OCI-LY1 (cell line): Measurements from ENCODE around the gene MCM8.

Experiments
- H2AFZ ChIP-seq: fragments of 200-600 bp; sonication (generic), shearing (Covaris generic); 2 replicates; pipeline ENCODE4 v1.6.0; 2014; ENCODE audit warnings: antibody characterized with exemption, mild to moderate bottlenecking, low read length
- H3F3A ChIP-seq: fragments of 200-600 bp; sonication (generic), shearing (Covaris generic); 2 replicates; pipeline ENCODE4 v1.6.0; 2014; ENCODE audit warnings: mild to moderate bottlenecking, antibody characterized with exemption, low read length, moderate library complexity; ENCODE audit not compliant: insufficient read depth
- H3K27ac ChIP-seq: fragments of 200-600 bp; sonication (generic); 2 replicates; pipeline ENCODE4 v1.5.1; 2014; ENCODE audit warnings: low read length, mixed run types, mild to moderate bottlenecking, low read depth; ENCODE audit not compliant: poor library complexity, severe bottlenecking
- H3K27me3 ChIP-seq: fragments of 200-600 bp; sonication (generic); 2 replicates; pipeline ENCODE4 v1.6.0; 2014; ENCODE audit warnings: antibody characterized with exemption, mild to moderate bottlenecking, low read length, moderate library complexity; ENCODE audit not compliant: insufficient read depth
- H3K36me3 ChIP-seq: fragments of 200-600 bp; sonication (generic); 2 replicates; pipeline ENCODE4 v1.6.1; 2014; ENCODE audit warnings: mild to moderate bottlenecking, antibody characterized with exemption, low read length, moderate library complexity, mixed read lengths; ENCODE audit not compliant: insufficient read depth
- H3K4me1 ChIP-seq: fragments of 200-600 bp; sonication (generic); 2 replicates; pipeline ENCODE4 v1.5.1; 2014; ENCODE audit warnings: mild to moderate bottlenecking, low read length, moderate library complexity; ENCODE audit not compliant: insufficient read depth, severe bottlenecking
- H3K4me2 ChIP-seq: fragments of 200-600 bp; sonication (generic), shearing (Covaris generic); 2 replicates; pipeline ENCODE4 v1.6.1; 2014; ENCODE audit warnings: low read length
- H3K4me3 ChIP-seq: fragments of 200-600 bp; sonication (generic); 2 replicates; pipeline ENCODE4 v1.5.1; 2014; ENCODE audit warnings: low read length, low read depth, mild to moderate bottlenecking, mixed read lengths; ENCODE audit not compliant: poor library complexity, severe bottlenecking
- H3K79me2 ChIP-seq: fragments of 200-600 bp; shearing (Covaris generic); 2 replicates; pipeline ENCODE4 v1.6.1; 2016; ENCODE audit warnings: mixed run types, low read length, mixed read lengths; ENCODE audit not compliant: insufficient read depth
- H3K9ac ChIP-seq: fragments of 200-600 bp; sonication (generic), shearing (Covaris generic); 2 replicates; pipeline ENCODE4 v1.6.1; 2014; ENCODE audit warnings: mild to moderate bottlenecking, low read length, mixed read lengths
- H3K9me2 ChIP-seq: fragments of 200-600 bp; sonication (generic), shearing (Covaris generic); 2 replicates; pipeline ENCODE4 v1.6.1; 2014; ENCODE audit warnings: low read depth, mild to moderate bottlenecking, low read length, mixed read lengths
- H3K9me3 ChIP-seq: fragments of 200-600 bp; shearing (Covaris generic); 2 replicates; pipeline ENCODE4 v1.6.1; 2014; ENCODE audit warnings: low read length, mixed read lengths
- H4K20me1 ChIP-seq: fragments of 200-600 bp; sonication (generic), shearing (Covaris generic); 2 replicates; pipeline ENCODE4 v1.6.0; 2016; ENCODE audit warnings: mild to moderate bottlenecking, low read length; ENCODE audit not compliant: insufficient read depth
- CTCF ChIP-seq: fragments of 200-600 bp; sonication (generic), shearing (Covaris generic); IDR thresholded peaks from 2 replicates; pipeline ENCODE4 v1.5.1; 2017; ENCODE audit warnings: mild to moderate bottlenecking, antibody characterized with exemption, low read length, moderate library complexity, mixed read lengths
- EZH2 ChIP-seq: fragments of 200-600 bp; sonication (generic), shearing (Covaris generic); IDR thresholded peaks from 2 replicates; pipeline ENCODE4 v1.8.0; 2017; ENCODE audit warnings: borderline replicate concordance, mixed run types, mild to moderate bottlenecking, antibody characterized with exemption, low read length, moderate library complexity, mixed read lengths

MCM8 gene

GRCh38 chr20:6017880-6018279 lies 67.4 kb downstream of the MCM8 start:
- no peaks in the 10 kb centered on the region for H3K9me2 ChIP-seq
- peaks cover 70% of the 10 kb centered on the region for H3K36me3 ChIP-seq
- no peaks in the 10 kb centered on the region for H3F3A ChIP-seq
- no peak overlapping the region for H2AFZ ChIP-seq
- H3K9me3 ChIP-seq: no peaks in the 10 kb centered on the region
- no peak overlapping the region for H3K4me3 ChIP-seq
- TF ChIP-seq EZH2 (no peak), CTCF (no peak)
- H3K4me1 ChIP-seq: no peaks in the 10 kb centered on the region
- H3K4me2 ChIP-seq: no peak overlapping the region
- no peaks in the 10 kb centered on the region for H3K27me3 ChIP-seq
- H3K27ac ChIP-seq: no peak overlapping the region
- H4K20me1 ChIP-seq: no peaks in the 10 kb centered on the region
- H3K79me2 ChIP-seq: 0 out of 2 replicates have a peak, but pooled peaks cover 5% of the 10 kb centered on the region
- H3K9ac ChIP-seq: no peak overlapping the region

DNA sequence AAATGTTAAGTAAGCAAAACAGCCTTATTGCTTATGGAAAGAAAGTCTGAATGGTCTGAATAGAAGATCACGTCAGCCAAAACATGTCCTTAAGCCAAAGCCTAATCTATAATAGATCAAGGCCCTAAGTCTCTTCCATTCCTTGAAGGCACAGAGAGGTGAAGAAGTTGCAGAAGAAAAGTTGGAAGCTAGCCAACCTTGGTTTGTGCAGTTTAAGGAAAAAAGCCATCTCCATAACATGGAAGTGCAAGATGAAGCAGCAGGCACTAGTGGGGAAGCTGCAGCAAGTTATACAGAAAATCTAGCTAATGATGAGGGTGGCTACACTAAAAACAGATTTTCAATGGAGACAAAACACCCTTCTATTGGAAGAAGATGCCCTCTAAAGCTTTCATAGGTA lies 74.3 kb downstream of the MCM8 start:
- Histone ChIP-seq H2AFZ (no peak overlapping the region), H3K9me2 (no peaks in the 10 kb centered on the region), H3K4me2 (no peak overlapping the region), H3K79me2 (no peaks in the 10 kb centered on the region), H3K27ac (no peak overlapping the region), H3K4me1 (no peaks in the 10 kb centered on the region), H3F3A (no peaks in the 10 kb centered on the region), H3K36me3 (peaks cover 62% of the 10 kb centered on the region), H4K20me1 (no peaks in the 10 kb centered on the region), H3K9me3 (peaks cover 6% of the 10 kb centered on the region), H3K9ac (no peak overlapping the region), H3K27me3 (no peaks in the 10 kb centered on the region), H3K4me3 (no peak overlapping the region)
- TF ChIP-seq EZH2: no peak
- no peak for TF ChIP-seq CTCF

GRCh38 chr20:6026051-6026450 lies 75.6 kb downstream of the MCM8 start:
- H3K36me3 ChIP-seq: peaks cover 56% of the 10 kb centered on the region

More at GRCh38 chr20:6026051-6026450, 75.6 kb downstream of the MCM8 start:
- peaks cover 6% of the 10 kb centered on the region for H3K9me3 ChIP-seq
- H3K27ac ChIP-seq: no peak overlapping the region
- H3K79me2 ChIP-seq: no peaks in the 10 kb centered on the region
- no peaks in the 10 kb centered on the region for H3K27me3 ChIP-seq
- H3K9me2 ChIP-seq: no peaks in the 10 kb centered on the region
- H4K20me1 ChIP-seq: no peaks in the 10 kb centered on the region
- H3K9ac ChIP-seq: no peak overlapping the region
- H3F3A ChIP-seq: no peaks in the 10 kb centered on the region
- H3K4me3 ChIP-seq: no peak overlapping the region
- no peaks in the 10 kb centered on the region for H3K4me1 ChIP-seq
- no peak overlapping the region for H3K4me2 ChIP-seq
- TF ChIP-seq CTCF: no peak
- no peak for TF ChIP-seq EZH2
- H2AFZ ChIP-seq: no peak overlapping the region
